Activated CD8-positive, alpha-beta memory T cell treated with anti-CD3 and anti-CD28 coated beads, Interleukin-2, amount 50 U/mL, for 24 hours (primary cell): Measurements from ENCODE around the gene CCL14.
"Not testable (repeated sequence)": the region's sequence is repeated elsewhere in the genome, so short reads cannot be mapped to it uniquely, and the experiment has no call there.

ENCODE experiments used
- DNase-seq: peaks from one replicate; pipeline ENCODE4 v3.0.0-alpha.2; 2020; ENCODE audit errors: extremely low read depth

The CCL14 gene

DNA sequence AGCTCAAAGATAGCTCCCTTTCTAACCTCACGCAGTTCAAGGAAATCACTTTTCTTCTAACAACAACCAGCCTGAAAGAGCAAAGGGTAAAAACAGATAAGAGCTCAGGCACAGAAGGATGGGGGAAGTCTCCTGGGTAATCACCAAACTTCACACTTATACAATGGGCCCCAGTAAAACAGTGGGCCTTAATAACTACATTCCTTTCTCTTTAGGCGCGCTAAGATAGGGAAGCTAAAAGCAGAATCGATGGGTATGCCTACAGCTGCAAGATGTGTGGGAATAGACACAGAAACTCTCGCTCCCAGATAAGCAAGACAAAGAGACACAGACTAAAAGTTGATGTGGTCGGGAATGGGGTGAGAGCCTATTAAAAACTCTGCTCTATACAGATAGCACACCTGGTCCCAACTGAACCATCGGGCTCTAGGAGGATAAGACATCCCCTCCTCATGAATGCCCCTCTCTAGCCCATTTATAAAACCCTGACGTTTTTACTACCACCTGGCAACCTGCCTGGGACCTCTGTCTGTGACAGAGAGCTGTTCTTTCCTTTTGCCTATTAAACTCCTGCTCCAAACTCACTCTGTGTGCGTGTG lies 43.8 kb downstream of the CCL14 start:
- no peak for DNase-seq

DNA sequence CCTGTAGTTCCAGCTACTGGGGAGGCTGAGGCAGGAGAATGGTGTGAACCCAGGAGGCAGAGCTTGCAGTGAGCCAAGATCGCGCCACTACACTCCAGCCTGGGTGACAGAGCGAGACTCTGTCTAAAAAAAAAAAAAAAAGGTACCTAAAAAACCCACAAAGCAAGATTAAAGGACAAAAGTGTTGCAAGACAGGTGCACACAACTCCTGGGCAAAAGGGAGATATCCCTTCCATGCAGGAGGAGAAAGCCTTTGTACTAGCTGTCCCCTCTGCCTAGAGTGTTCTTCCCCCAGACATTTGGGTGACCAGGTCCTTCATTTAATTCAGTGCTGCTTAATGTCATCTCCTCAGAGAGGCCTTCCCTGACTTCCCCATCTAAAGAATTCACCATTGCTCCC lies 48.0 kb downstream of the CCL14 start:
- DNase-seq, result not testable (repeated sequence)

DNA sequence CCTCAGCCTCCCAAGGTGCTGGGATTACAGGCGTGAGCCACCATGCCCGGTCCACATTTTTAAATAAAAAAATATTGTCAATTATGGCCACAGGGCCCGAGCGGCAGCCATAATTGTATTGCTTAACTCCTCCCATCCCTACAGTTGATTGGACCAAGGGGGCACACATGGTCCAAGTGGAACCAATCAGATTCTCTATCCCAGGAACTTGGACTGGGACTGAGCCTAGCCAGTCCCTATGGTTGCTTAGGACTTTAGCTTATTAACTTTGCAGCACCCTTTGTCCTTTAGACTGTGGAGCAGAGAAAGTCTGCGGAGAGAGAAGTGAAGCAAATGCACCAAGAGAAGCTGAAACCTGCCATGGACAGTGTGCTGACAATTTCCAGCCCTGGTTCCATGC lies 50.5 kb downstream of the CCL14 start:
- no peak for DNase-seq

DNA sequence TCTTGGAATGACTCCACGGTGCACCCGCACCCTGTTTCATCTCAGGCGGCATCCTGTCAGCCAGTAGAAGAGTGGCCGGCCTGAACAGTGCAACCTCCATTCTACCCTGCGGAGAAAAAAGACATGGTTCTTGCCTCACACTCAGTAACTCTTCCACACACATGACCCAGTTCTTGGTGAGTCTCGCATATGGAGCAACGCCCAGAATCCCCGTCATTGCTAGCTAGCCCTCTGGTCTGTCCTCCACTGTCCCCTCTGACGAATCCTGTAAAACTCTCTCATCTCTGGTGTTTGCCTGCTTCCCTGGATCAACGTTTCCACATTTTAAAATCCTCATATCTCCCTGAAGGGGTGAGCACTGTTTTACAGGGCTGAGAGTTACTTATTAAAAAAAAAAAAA lies 51.8 kb downstream of the CCL14 start:
- no peak for DNase-seq
